NCI-H2196 (cell line): ENCODE results near the gene ANXA10.
"Not testable (repeated sequence)": the region's sequence is repeated elsewhere in the genome, so short reads cannot be mapped to it uniquely, and the experiment has no call there.

ENCODE experiments used
- DNase-seq: peaks from one replicate; lab custom pipeline; 2025; ENCODE audit not compliant: unreplicated experiment; lab: John Stamatoyannopoulos, UW

Gene ANXA10

GRCh38 chr4:168118116-168118655 is 25.8 kb downstream of the ANXA10 start:
- no peak for DNase-seq

- DNase-seq, result no peak
These were observed 26.8 kb downstream of the ANXA10 start for GRCh38 chr4:168119100-168119499.

- no peak for DNase-seq
These were observed 27.6 kb downstream of the ANXA10 start for GRCh38 chr4:168119890-168120289.

- no peak for DNase-seq
These were observed 28.5 kb downstream of the ANXA10 start for GRCh38 chr4:168120811-168121210.

GRCh38 chr4:168124008-168124641 is 31.8 kb downstream of the ANXA10 start:
- DNase-seq, result no peak

- DNase-seq, result no peak
These were observed 34.6 kb downstream of the ANXA10 start for GRCh38 chr4:168126952-168127351.

- no peak for DNase-seq
These were observed 36.3 kb downstream of the ANXA10 start for GRCh38 chr4:168128601-168129000.

GRCh38 chr4:168129046-168129772 is 36.9 kb downstream of the ANXA10 start:
- no peak for DNase-seq

GRCh38 chr4:168129802-168130201 is 37.5 kb downstream of the ANXA10 start:
- DNase-seq, result no peak

GRCh38 chr4:168131196-168131595 is 38.9 kb downstream of the ANXA10 start:
- no peak for DNase-seq

GRCh38 chr4:168134651-168135050 is 42.3 kb downstream of the ANXA10 start:
- DNase-seq, result no peak

- not testable (repeated sequence) for DNase-seq
These were observed 43.5 kb downstream of the ANXA10 start for GRCh38 chr4:168135860-168136259.

- not testable (repeated sequence) for DNase-seq
These were observed 45.4 kb downstream of the ANXA10 start for GRCh38 chr4:168137695-168138094.

- no peak for DNase-seq
These were observed 45.8 kb downstream of the ANXA10 start for GRCh38 chr4:168138143-168138542.

- no peak for DNase-seq
These were observed 47.0 kb downstream of the ANXA10 start for GRCh38 chr4:168139336-168139735.

GRCh38 chr4:168141733-168142132 is 49.4 kb downstream of the ANXA10 start:
- no peak for DNase-seq

- DNase-seq, result no peak
These were observed 51.3 kb downstream of the ANXA10 start for GRCh38 chr4:168143601-168144000.

- no peak for DNase-seq
These were observed 58.2 kb downstream of the ANXA10 start for GRCh38 chr4:168150420-168151050.

- DNase-seq, result no peak
These were observed 59.0 kb downstream of the ANXA10 start for GRCh38 chr4:168151327-168151726.

- DNase-seq, result no peak
These were observed 60.6 kb downstream of the ANXA10 start for GRCh38 chr4:168152837-168153500.
